HepG2 (cell line): ENCODE measurements around the gene PKIB. TPM values are rescaled to one million over a fixed set of nuclear protein-coding genes. Genes with fewer than 3 reads are reported as not detected.
A peak's percentile ranks its signal among the peaks of the same experiment; 100 is the strongest.

ENCODE experiments used
- ATAC-seq: fragments of 200-7000 bp; cut with Tn5 transposase; 3 replicates; pipeline ENCODE4 v1.9.1; 2020; ENCODE audit warnings: mild to moderate bottlenecking, moderate library complexity
- BruUV-seq: library from RNA; stranded (reverse); fragments of 400-500 nt; replicated peaks from 2 replicates; lab custom pipeline; 2021; lab: Mats Ljungman, UMichigan
- CTCF ChIA-PET: fragments of 300-600 bp; formaldehyde crosslinking; extraction: SDS; loops from one replicate; lab custom pipeline; 2021; ENCODE audit warnings: low total read pairs, inconsistent platforms, low intra/inter-chr PET ratio; lab: Yijun Ruan, JAX
- POLR2A ChIA-PET: fragments of 350-600 bp; sonication (Branson Sonifier 250); formaldehyde crosslinking; loops from one replicate; lab custom pipeline; 2020; ENCODE audit warnings: antibody characterized with exemption, inconsistent platforms; lab: Yijun Ruan, JAX
- DNase-seq: peaks from one replicate; pipeline ENCODE4 v3.0.0-alpha.2; 2015; ENCODE audit warnings: low spot score
- FAIRE-seq: peaks from 3 replicates; lab custom pipeline; 2011; peaks lifted over from hg19 to GRCh38; lab: Jason Lieb, UNC
- H2AFZ ChIP-seq: one replicate; pipeline ENCODE4 v1.6.1; 2011; ENCODE audit warnings: low read length, inconsistent platforms
- H3K27ac ChIP-seq: fragments of 300-600 bp; 3 replicates; pipeline ENCODE4 v1.8.0; 2011; ENCODE audit warnings: mixed run types, mild to moderate bottlenecking, mixed read lengths, low read length, inconsistent platforms; ENCODE audit not compliant: insufficient read depth; ENCODE audit errors: extremely low read length
- H3K27me3 ChIP-seq, 2 experiments: fragments of 200-600 bp in 1 of 2; 2 replicates in 1 of 2; 3 replicates in 1 of 2; pipeline versions ENCODE4 v1.6.0 to v1.8.0; 2011; ENCODE audit warnings: low read length in 2 of 2, mild to moderate bottlenecking in 2 of 2, moderate library complexity in 2 of 2, inconsistent platforms in 1 of 2; ENCODE audit not compliant: insufficient read depth in 2 of 2, control insufficient read depth in 1 of 2
- H3K36me3 ChIP-seq, 2 experiments: fragments of 200-600 bp in 1 of 2; replicated peaks in 1 of 2; 2 replicates in 1 of 2; 3 replicates in 1 of 2; pipeline versions ENCODE4 v1.5.1 to v1.8.0; 2011; ENCODE audit warnings: low read length in 2 of 2, inconsistent platforms in 1 of 2; ENCODE audit not compliant: insufficient read depth in 2 of 2, control insufficient read depth in 1 of 2
- H3K4me1 ChIP-seq: 2 replicates; pipeline ENCODE4 v1.5.1; 2012; ENCODE audit warnings: low read length, inconsistent platforms; ENCODE audit not compliant: insufficient read depth
- H3K4me2 ChIP-seq: 2 replicates; pipeline ENCODE4 v1.6.0; 2011; ENCODE audit warnings: low read depth, low read length, inconsistent platforms
- H3K4me3 ChIP-seq, 3 experiments: fragments of 200-600 bp in 1 of 3; sonication (generic), shearing (Covaris generic) in 1 of 3; replicated peaks in 1 of 3; 2 replicates each; pipeline ENCODE4 v1.5.1; 2011 to 2016; ENCODE audit warnings: low read length in 3 of 3, inconsistent platforms in 2 of 3, low read depth in 2 of 3, mild to moderate bottlenecking in 2 of 3, control low read depth in 1 of 3, mixed read lengths in 1 of 3; ENCODE audit not compliant: insufficient read depth in 1 of 3
- H3K79me2 ChIP-seq: one replicate; pipeline ENCODE4 v1.6.1; 2011; ENCODE audit warnings: low read length, inconsistent platforms; ENCODE audit not compliant: insufficient read depth
- H3K9ac ChIP-seq: 2 replicates; pipeline ENCODE4 v1.6.0; 2011; ENCODE audit warnings: mild to moderate bottlenecking, low read depth, low read length, inconsistent platforms; ENCODE audit not compliant: insufficient read depth
- H3K9me3 ChIP-seq: 2 replicates; pipeline ENCODE4 v1.5.1; 2012; ENCODE audit warnings: mild to moderate bottlenecking, low read length
- H4K20me1 ChIP-seq: 2 replicates; pipeline ENCODE4 v1.6.0; 2011; ENCODE audit warnings: inconsistent platforms, mild to moderate bottlenecking, low read length, moderate library complexity; ENCODE audit not compliant: insufficient read depth
- ATF3 ChIP-seq: sonication (generic); formaldehyde crosslinking; IDR thresholded peaks from 2 replicates; pipeline ENCODE4 v1.4.0; 2020; ENCODE audit warnings: missing genetic modification reagents
- CEBPB ChIP-seq: IDR thresholded peaks from 2 replicates; pipeline ENCODE4 v1.6.1; 2011; ENCODE audit warnings: low read depth, low read length, improper control_type of control experiment, borderline replicate concordance
- FIP1L1 ChIP-seq: fragments of 200-400 bp; formaldehyde crosslinking; IDR thresholded peaks from 2 replicates; pipeline ENCODE4 v1.6.1; 2018; ENCODE audit warnings: low read depth, mild to moderate bottlenecking, low read length, moderate library complexity, borderline replicate concordance; ENCODE audit not compliant: insufficient read depth
- LRRFIP1 ChIP-seq: sonication (generic); formaldehyde crosslinking; conservative IDR thresholded peaks from 2 replicates; pipeline ENCODE4 v1.4.0; 2020; ENCODE audit warnings: missing genetic modification reagents
- ZBTB43 ChIP-seq: sonication (generic); formaldehyde crosslinking; conservative IDR thresholded peaks from 2 replicates; pipeline ENCODE4 v1.4.0; 2020; ENCODE audit warnings: missing genetic modification reagents
- ZHX1 ChIP-seq: sonication (generic); formaldehyde crosslinking; IDR thresholded peaks from 2 replicates; pipeline ENCODE4 v1.8.1; 2022; ENCODE audit warnings: low read depth, mild to moderate bottlenecking, missing genetic modification reagents
- ZNF777 ChIP-seq: sonication (generic); formaldehyde crosslinking; IDR thresholded peaks from 2 replicates; pipeline ENCODE4 v1.4.0; 2020; ENCODE audit warnings: missing genetic modification reagents
- WGBS: methylation state at CpG from one replicate; pipeline ENCODE4 v1.1.6; 2017; ENCODE audit warnings: low lambda C conversion rate; 5-methylcytosine and 5-hydroxymethylcytosine counted together
- in situ Hi-C: cut with HindIII; loops from 2 replicates; pipeline ENCODE4 v1.10.0; 2017; ENCODE audit warnings: low pct_unique_long_range_greater_than_20kb; ENCODE audit not compliant: extremely low pct_ligation_motif_present
- intact Hi-C: fragments of 100-400 bp; cut with micrococcal nuclease; formaldehyde crosslinking; loops from one replicate; pipeline ENCODE4 v1.10.0; 2022; ENCODE audit not compliant: unreplicated experiment
- polyA plus RNA-seq, 8 experiments: library from polyadenylated mRNA; depleted of rRNA in 3 of 8; stranded (reverse) in 7 of 8; unstranded in 1 of 8; fragments of >200 nt; fragmentation: Illumina TruSeq in 4 of 8; extraction: Trizol in 4 of 8; gene quantifications; 2 replicates each; pipeline versions ENCODE4 v1.2.1 to v1.2.3, GENCODE V29; 2011 to 2016; ENCODE audit warnings: low read depth in 4 of 8, missing spikeins in 1 of 8, mixed read lengths in 1 of 8; ENCODE audit not compliant: insufficient read depth in 1 of 8
- total RNA-seq, 5 experiments: library from RNA; depleted of rRNA; stranded (reverse); fragments of >200 nt; fragmentation: Illumina TruSeq; extraction: Trizol; gene quantifications; 2 replicates each; pipeline ENCODE4 v1.2.3, GENCODE V29; 2016; ENCODE audit warnings: low read depth in 1 of 5

PKIB gene
- total and polyA plus RNA-seq, 2 of the 13 experiments (the other 11 are each of a cell fraction or from before 2014, with no cell fraction given), result 1.4 to 1.5 TPM

- CTCF ChIA-PET, result no interaction called here
- Histone ChIP-seq H3K79me2 (no peaks in the 10 kb centered on the region), H3K36me3 (no peaks in the 10 kb centered on the region), H3K4me2 (no peak overlapping the region), H3K4me1 (no peaks in the 10 kb centered on the region), H3K9me3 (no peaks in the 10 kb centered on the region), H3K9ac (no peak overlapping the region), H4K20me1 (no peaks in the 10 kb centered on the region), H3K4me3 (no peak overlapping the region), H3K27me3 (no peaks in the 10 kb centered on the region), H3K27ac (no peak overlapping the region), H2AFZ (no peak overlapping the region)
- POLR2A ChIA-PET, result no interaction called here
- in situ Hi-C loops, result no loop called here
- no peak for DNase-seq
- 37% methylated on average over 3 of the region's 3 CpGs for WGBS
- no peak for FAIRE-seq
- intact Hi-C loops, result no loop called here
- ATAC-seq, result no peak
- no TSS peak for BruUV-seq
- TF ChIP-seq ATF3 (CRISPR knock-in tag), result no peak
- TF ChIP-seq ZNF777, result no peak
- TF ChIP-seq CEBPB, result peak; percentile 53; the same call in 1 of the 2 replicates
- no peak for TF ChIP-seq FIP1L1
- TF ChIP-seq LRRFIP1 (CRISPR knock-in tag), result no peak
- TF ChIP-seq ZHX1 (CRISPR knock-in tag), result no peak
- no peak for TF ChIP-seq ZBTB43 (CRISPR knock-in tag)
These were observed 85.0 kb downstream of the PKIB start for GRCh38 chr6:122695188-122695587.
